Mesodermal cell (in vitro differentiated cells): ENCODE results near the gene PTPRK.

ENCODE experiments used
- H3K27ac ChIP-seq: 2 replicates; pipeline ENCODE4 v1.7.0; 2013; ENCODE audit warnings: mild to moderate bottlenecking, low read depth, low read length, moderate library complexity; ENCODE audit not compliant: severe bottlenecking
- H3K36me3 ChIP-seq: 2 replicates; pipeline ENCODE4 v1.7.1; 2013; ENCODE audit warnings: mild to moderate bottlenecking, low read length, moderate library complexity; ENCODE audit not compliant: control insufficient read depth, insufficient read depth
- H3K4me1 ChIP-seq: one replicate; pipeline ENCODE4 v1.7.1; 2013; ENCODE audit warnings: mild to moderate bottlenecking, low read length; ENCODE audit not compliant: insufficient read depth, control insufficient read depth, poor library complexity, severe bottlenecking
- H3K4me3 ChIP-seq: 2 replicates; pipeline ENCODE4 v1.7.0; 2013; ENCODE audit warnings: low read length, control low read depth, mild to moderate bottlenecking; ENCODE audit not compliant: insufficient read depth, poor library complexity, severe bottlenecking; ENCODE audit errors: extremely low read depth
- H3K9me3 ChIP-seq: 2 replicates; pipeline ENCODE4 v1.7.1; 2013; ENCODE audit warnings: mild to moderate bottlenecking, low read length, moderate library complexity; ENCODE audit not compliant: control insufficient read depth
- WGBS, 2 experiments: methylation state at CpG; one replicate each; pipeline ENCODE4 v1.1.5; 2013; ENCODE audit warnings: missing lambda C conversion rate in 2 of 2; ENCODE audit not compliant: insufficient coverage in 2 of 2; 5-methylcytosine and 5-hydroxymethylcytosine counted together

The PTPRK gene

DNA sequence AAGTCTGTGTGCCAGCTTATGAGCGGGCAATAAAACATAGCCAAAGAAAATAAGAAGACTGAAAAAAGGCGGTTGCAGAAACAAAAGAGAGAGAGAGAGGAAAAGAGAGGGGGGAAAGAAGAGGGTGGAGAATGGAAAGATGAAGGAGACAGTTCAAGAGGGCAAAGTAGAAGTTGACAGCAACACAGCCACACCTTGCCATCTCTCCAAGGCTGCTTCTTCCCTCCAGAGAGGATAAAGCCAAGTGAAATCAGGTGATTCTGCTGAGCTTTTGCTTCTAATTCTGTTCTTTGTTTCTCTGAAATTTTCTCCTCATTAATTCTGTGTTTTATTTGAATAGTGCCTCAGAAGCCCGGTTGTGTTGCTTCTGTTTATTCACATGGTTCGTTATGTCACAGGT, 48.5 kb downstream of the PTPRK start:
- Histone ChIP-seq H3K4me1 (peaks cover 10% of the 10 kb centered on the region), H3K27ac (no peak overlapping the region), H3K36me3 (no peaks in the 10 kb centered on the region), H3K4me3 (no peak overlapping the region), H3K9me3 (no peaks in the 10 kb centered on the region)
- 80 to 100% methylated on average over 2 of the region's 4 CpGs for WGBS, 2 experiments

DNA sequence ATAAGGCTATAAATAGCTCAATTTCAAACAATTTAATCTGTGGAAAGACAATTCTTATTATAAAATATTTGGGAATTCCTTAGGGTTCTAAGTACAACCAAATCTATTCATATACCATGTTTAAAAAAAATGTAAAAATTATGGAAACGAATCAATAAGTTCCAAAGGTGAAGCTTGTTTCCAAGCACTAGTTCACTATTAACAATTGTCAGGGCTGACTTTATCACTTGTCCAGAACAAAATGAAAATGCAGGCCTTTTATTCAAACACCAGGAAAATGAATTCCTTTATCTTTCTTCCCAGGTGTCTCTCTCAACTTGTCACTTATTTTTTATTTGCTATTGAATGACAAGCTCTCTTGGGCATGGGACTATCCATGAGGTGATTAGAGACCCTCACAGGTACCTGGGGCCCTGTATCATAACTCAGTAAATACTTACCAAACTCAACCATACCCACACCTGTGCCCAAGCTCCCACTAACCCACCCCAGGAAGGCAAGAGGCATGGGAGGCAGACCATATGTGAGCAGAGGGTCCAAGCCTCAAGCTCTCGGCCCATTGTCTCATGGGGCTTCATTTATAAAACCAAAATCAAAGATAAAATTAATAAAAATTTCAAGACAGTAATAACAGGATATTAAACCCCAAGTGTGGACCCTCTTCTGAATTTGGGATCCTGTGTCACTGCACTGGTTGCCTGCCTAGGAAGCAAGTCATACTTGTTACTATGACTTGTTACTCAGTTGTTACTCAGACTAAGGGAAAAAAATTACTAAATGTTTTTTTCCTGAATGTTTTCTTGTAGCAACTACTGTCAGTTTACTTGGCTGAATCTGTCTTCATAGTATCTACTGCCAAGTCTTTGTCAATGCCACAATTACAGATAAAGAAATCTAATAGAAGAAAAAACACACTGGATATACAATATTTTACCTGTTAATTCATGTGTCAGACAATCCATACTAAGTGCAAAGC, 54.7 kb downstream of the PTPRK start:
- no peak overlapping the region for H3K27ac ChIP-seq
- WGBS, 2 experiments = 83% methylated on average over 1 of the region's 2 CpGs; no CpG with 5 or more reads in 1 of the 2 experiments
- no peak overlapping the region for H3K4me3 ChIP-seq
- no peaks in the 10 kb centered on the region for H3K36me3 ChIP-seq
- no peaks in the 10 kb centered on the region for H3K9me3 ChIP-seq
- H3K4me1 ChIP-seq = no peaks in the 10 kb centered on the region

DNA sequence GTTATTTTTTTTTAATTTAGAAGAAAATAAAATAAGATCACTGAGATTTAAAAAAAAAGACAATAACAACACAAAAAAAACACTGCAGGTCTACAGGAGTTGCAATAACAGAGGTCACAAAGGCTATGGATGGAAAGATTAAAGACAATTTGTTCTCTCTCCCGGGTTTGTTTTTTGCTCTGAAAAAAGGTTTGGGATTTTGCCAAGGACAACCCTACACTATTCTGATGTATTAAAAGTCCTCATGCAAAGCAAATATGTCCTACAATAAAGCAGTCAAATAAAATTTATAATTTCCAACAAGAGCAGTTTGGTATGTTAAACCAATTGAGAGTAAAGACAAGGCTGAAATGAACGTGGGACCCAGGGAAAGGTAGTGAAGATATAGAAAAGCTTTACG, 55.6 kb downstream of the PTPRK start:
- Histone ChIP-seq H3K9me3 (no peaks in the 10 kb centered on the region), H3K27ac (no peak overlapping the region), H3K4me1 (no peaks in the 10 kb centered on the region), H3K4me3 (no peak overlapping the region), H3K36me3 (no peaks in the 10 kb centered on the region)
- 100% methylated on average over 1 of the region's 3 CpGs; no CpG with 5 or more reads in 1 of the 2 experiments for WGBS, 2 experiments

DNA sequence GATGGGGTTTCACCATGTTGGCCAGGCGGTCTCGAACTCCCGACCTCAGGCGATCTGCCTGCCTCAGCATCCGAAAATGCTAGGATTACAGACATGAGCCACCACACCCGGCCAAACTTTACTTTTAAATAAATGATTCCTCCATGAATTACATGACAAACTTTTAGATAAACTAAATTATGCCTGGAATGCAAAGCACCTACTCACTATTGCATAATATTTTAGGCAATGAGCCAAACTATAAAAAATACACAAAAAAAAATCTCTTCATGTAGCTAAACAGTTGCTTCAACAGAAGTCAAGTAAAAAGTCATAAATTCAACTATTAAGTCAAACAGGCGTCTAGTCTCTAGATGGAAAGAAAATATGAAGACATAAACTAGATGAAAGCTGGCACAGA, 56.5 kb downstream of the PTPRK start:
- Histone ChIP-seq H3K4me3 (no peak overlapping the region), H3K4me1 (no peaks in the 10 kb centered on the region), H3K36me3 (no peaks in the 10 kb centered on the region), H3K9me3 (no peaks in the 10 kb centered on the region), H3K27ac (no peak overlapping the region)
- WGBS, 2 experiments = 85 to 94% methylated on average over 5 to 6 of the region's 7 CpGs

DNA sequence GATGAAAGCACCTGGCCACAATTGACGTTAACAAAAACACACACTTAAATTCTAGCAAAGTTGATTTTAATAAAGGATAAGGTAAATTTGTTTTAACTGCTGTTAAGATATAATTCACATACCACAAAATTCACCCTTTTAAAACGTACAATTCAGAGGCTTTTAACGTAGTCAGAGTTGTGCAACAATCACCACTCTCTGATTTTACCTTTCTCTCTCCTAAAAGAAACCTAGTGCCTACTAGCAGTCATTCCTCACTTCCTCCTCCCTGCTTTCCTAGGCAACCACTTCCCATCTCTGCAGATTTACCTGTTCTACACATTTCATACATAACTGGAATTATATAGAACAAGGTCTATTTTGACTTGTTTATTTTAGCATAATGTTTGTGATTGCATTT, 58.9 kb downstream of the PTPRK start:
- Histone ChIP-seq H3K4me1 (no peaks in the 10 kb centered on the region), H3K36me3 (no peaks in the 10 kb centered on the region), H3K9me3 (no peaks in the 10 kb centered on the region), H3K4me3 (no peak overlapping the region), H3K27ac (no peak overlapping the region)
- WGBS, 2 experiments = 96% methylated on average over 2 of the region's 3 CpGs; no CpG with 5 or more reads in 1 of the 2 experiments

DNA sequence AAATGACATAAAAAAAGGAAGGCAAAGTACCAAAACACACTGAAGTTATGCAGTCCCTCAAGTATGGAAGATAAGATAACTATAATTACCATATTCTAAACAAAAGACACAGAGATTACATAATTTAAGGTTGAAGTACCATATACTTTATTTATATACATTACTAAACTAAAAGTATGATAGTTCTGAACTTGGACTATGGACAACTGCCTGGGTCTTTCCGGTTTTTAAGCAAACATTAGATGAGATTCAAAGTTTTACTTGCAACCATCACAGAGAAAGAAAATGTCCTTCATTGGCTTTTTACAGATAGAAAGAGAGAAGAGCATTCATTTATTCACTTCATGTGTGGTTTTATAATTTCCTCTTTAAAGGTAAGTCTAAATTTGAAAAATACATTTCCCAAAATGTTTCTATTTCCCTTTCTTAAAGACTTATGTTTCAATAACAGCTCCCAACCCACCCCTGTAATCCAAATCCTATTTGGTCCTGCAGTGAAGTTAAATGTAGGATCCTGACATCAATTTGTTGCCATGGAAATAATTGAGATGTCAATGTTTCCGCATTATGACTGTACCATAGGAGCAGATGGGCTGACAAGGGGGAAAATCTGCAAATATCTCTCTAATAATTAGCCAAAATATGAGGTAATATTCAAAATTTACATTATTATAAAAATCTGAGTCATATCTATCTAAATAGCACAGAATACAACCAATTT, 63.7 kb downstream of the PTPRK start:
- Histone ChIP-seq H3K4me3 (no peak overlapping the region), H3K4me1 (no peaks in the 10 kb centered on the region), H3K9me3 (no peaks in the 10 kb centered on the region), H3K36me3 (no peaks in the 10 kb centered on the region), H3K27ac (no peak overlapping the region)
- no CpG with 5 or more reads among the region's 2 CpGs for WGBS, 2 experiments

DNA sequence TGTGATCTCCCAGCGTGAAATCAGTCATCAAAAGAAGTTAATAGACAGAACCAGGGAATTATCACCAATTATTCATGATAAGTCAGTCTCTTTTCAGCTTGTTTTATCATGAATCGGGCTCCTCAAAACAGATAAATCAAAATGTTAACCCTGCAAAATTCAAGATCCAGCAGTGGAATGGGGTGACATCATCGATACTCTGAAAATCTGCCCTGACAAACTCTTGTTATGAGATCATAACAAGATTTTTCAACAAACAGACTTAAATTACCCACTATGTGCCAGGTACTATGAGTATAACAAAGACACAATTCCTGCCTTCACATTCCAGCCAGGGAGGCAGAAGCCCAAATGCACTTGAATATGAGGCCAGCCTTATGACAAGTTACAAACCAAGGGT, 64.4 kb downstream of the PTPRK start:
- H3K36me3 ChIP-seq = no peaks in the 10 kb centered on the region
- 95 to 100% methylated on average over 3 of the region's 3 CpGs for WGBS, 2 experiments
- no peaks in the 10 kb centered on the region for H3K9me3 ChIP-seq
- H3K27ac ChIP-seq = no peak overlapping the region
- no peak overlapping the region for H3K4me3 ChIP-seq
- no peaks in the 10 kb centered on the region for H3K4me1 ChIP-seq

DNA sequence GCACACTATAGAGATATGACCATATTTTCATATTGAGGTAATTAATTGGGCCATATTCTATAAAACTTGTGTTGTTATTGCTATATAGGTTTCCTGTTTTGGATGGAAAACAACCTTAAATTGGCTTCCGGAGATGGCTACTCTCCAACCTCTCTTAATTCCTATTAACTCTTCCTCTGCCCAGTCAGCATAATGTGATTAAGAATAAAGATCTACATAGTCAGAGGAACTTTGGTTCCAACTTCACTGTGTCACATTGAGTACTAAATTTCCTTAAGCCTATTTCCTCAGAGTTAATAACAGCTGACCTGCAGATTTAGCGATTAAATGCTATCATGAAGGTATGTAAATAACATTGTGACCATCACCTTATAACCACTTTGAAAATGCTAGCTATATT, 67.7 kb downstream of the PTPRK start:
- Histone ChIP-seq H3K27ac (no peak overlapping the region), H3K4me1 (no peaks in the 10 kb centered on the region), H3K36me3 (no peaks in the 10 kb centered on the region), H3K9me3 (no peaks in the 10 kb centered on the region), H3K4me3 (no peak overlapping the region)
- WGBS, 2 experiments = 100% methylated on average over 1 of the region's 2 CpGs; no CpG with 5 or more reads in 1 of the 2 experiments

DNA sequence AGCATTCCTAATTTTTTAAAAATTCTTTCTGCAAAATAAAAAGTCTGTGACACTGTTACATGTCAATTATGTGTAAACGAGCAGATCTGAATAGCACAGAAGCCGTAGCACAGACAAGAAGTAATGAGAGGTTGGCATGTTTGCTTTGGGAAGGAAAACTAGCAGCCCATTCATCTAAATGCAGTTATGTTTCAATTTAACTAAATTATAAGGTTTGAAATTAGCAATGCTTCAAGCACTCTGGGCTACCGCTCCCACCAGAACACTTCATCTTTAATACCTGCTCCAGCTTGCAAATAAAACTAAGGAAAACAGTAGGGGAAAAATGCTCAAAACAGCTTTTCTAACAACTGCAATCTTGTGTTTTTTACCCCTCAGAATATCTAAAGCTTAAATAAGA, 73.9 kb downstream of the PTPRK start:
- Histone ChIP-seq H3K4me1 (no peaks in the 10 kb centered on the region), H3K4me3 (no peak overlapping the region), H3K36me3 (no peaks in the 10 kb centered on the region), H3K9me3 (no peaks in the 10 kb centered on the region), H3K27ac (no peak overlapping the region)
- 100% methylated on average over 1 to 2 of the region's 3 CpGs for WGBS, 2 experiments

DNA sequence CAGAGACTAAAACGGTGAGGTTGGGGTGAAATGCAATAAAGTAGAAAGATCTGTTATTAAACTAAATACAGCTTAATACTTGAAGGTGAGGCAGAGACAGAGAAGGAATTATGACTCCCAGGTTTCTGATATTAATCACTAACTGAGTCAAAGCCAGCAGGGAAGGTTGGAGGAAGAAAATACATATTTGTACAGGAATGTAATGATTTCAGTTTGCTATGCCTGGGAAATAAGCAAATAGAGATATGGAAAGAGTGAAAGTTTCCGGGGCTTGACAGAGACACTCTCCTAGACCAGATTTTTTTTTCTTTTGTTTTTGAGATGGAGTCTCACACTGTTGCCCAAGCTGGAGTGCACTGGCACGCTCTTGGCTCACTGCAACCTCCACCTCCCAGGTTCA, 76.8 kb downstream of the PTPRK start:
- Histone ChIP-seq H3K27ac (no peak overlapping the region), H3K4me3 (no peak overlapping the region), H3K4me1 (no peaks in the 10 kb centered on the region), H3K9me3 (no peaks in the 10 kb centered on the region), H3K36me3 (no peaks in the 10 kb centered on the region)
- 88 to 100% methylated on average over 1 of the region's 3 CpGs for WGBS, 2 experiments

DNA sequence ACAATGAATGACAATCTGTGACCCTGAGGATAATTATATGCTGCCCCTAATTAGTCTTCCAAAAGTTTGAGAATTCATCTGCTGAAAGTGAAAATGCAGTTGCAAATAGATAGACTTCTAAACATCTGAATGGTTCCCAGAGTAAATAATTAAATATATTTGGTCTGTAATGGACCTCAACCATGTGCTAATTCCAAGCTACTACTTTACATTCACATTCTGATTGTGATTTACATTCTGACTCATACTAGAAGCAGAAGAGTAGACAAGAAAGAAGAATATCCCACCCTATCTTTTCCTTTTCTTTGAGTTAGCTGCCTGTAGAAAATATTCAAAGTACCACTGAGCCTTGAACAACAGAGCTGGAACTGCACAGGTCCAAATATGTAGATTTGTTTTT, 80.8 kb downstream of the PTPRK start:
- no peaks in the 10 kb centered on the region for H3K9me3 ChIP-seq
- H3K27ac ChIP-seq = no peak overlapping the region
- H3K36me3 ChIP-seq = no peaks in the 10 kb centered on the region
- H3K4me3 ChIP-seq = no peak overlapping the region
- H3K4me1 ChIP-seq = no peaks in the 10 kb centered on the region
